IgD-negative memory B cell (primary cell): ENCODE results near the gene INPP5J. TPM values are rescaled to one million over a fixed set of nuclear protein-coding genes. Genes with fewer than 3 reads are reported as not detected.

Experiments
- H3K27ac Mint-ChIP-seq, 3 donors: one replicate each; pipeline ENCODE4 v1.8.0; 2020 to 2022; ENCODE audit warnings: mild to moderate bottlenecking in 3 of 3, mixed read lengths in 3 of 3, moderate library complexity in 1 of 3
- H3K27me3 Mint-ChIP-seq: one replicate; pipeline ENCODE4 v1.8.0; 2021; ENCODE audit warnings: mixed read lengths
- H3K36me3 Mint-ChIP-seq: one replicate; pipeline ENCODE4 v1.8.0; 2020; ENCODE audit warnings: mild to moderate bottlenecking, mixed read lengths
- H3K4me1 Mint-ChIP-seq, 3 donors: one replicate each; pipeline ENCODE4 v1.8.0; 2020 to 2022; ENCODE audit warnings: mixed read lengths in 3 of 3, mild to moderate bottlenecking in 1 of 3
- H3K4me3 Mint-ChIP-seq, 4 donors: one replicate each; pipeline ENCODE4 v1.8.0; 2020 to 2022; ENCODE audit warnings: mild to moderate bottlenecking in 4 of 4, mixed read lengths in 4 of 4, moderate library complexity in 3 of 4
- H3K9me3 Mint-ChIP-seq, 3 donors: one replicate each; pipeline ENCODE4 v1.8.0; 2020 to 2021; ENCODE audit warnings: mixed read lengths in 3 of 3, mild to moderate bottlenecking in 1 of 3
- polyA plus RNA-seq: library from polyadenylated mRNA; unstranded; fragments of 300-500 nt; fragmentation: Illumina TruSeq; gene quantifications from one replicate; pipeline ENCODE4 v1.2.3, GENCODE V29; 2021

The INPP5J gene
- polyA plus RNA-seq, 1 donor from 2014 or later = not detected

DNA sequence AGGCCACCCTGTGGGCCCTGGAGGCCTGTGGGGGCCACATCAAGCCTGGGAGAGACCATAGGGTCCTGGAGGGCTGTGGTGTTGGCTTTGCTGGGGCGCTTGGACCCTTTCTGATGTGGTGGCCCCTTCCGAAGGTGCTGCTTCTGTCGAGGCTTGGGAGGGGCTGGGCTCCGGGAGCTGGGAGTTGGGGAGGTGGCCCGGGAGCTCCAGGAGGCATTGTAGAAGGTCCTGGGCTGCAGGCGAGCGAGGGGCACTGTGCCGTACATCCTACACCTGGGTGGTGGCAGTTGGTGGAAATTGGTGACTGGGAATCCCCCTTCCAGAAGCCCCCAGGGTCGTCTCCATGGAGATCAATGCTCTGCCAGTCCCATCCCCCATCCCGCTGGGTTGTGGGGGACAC lies 15.0 kb downstream of the INPP5J start:
- Mint-ChIP-seq H3K4me1 (peaks cover 0 to 2% (median 0%) of the 10 kb centered on the region in 3 donors), H3K4me3 (no peak overlapping the region), H3K27ac (no peak overlapping the region), H3K36me3 (no peaks in the 10 kb centered on the region), H3K27me3 (peaks cover 2% of the 10 kb centered on the region), H3K9me3 (no peaks in the 10 kb centered on the region)

DNA sequence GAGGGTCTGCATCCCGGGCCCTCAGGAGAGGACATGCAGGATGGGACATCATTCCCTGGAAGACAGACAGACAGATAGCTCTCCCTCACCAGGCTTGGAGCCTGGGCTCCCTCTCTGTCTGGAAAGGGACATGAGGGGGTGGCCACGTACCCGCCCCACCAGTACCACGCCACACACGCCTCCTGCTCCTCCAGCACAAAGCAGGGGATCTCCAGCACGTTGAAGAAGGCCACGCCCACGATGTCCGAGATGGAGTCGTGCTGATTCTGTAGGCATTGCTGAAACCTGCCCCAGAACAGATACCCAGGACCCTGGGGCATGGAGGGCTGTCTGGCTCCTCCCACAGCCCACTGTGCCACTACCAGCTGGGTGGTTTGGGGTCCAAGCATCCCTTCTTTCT lies 15.4 kb downstream of the INPP5J start:
- Mint-ChIP-seq H3K9me3 (no peaks in the 10 kb centered on the region), H3K4me1 (peaks cover 0 to 2% (median 0%) of the 10 kb centered on the region in 3 donors), H3K4me3 (no peak overlapping the region), H3K27me3 (peaks cover 2% of the 10 kb centered on the region), H3K27ac (no peak overlapping the region), H3K36me3 (no peaks in the 10 kb centered on the region)

DNA sequence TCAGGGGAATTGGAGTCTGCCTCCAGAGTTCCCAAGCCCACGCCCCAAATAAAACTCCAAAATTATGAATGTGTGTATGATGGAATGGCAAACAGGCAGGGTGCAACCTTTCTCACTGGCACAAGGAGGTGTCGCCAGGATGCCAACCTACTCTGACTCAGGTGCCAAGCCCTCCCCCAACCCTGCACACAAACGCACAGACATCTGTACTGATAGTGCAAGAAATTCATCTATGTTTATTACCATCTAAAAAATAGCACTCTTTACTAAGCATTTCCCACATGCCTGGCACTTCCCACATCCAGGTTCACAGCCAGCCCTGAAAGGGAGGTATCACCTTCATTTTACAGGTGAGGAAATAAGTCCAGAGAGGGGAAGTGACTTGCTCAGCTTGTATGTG lies 16.3 kb downstream of the INPP5J start:
- Mint-ChIP-seq H3K27me3 (peaks cover 2% of the 10 kb centered on the region), H3K27ac (no peak overlapping the region), H3K4me3 (no peak overlapping the region), H3K4me1 (peaks cover 0 to 2% (median 0%) of the 10 kb centered on the region in 3 donors), H3K36me3 (no peaks in the 10 kb centered on the region), H3K9me3 (no peaks in the 10 kb centered on the region)

DNA sequence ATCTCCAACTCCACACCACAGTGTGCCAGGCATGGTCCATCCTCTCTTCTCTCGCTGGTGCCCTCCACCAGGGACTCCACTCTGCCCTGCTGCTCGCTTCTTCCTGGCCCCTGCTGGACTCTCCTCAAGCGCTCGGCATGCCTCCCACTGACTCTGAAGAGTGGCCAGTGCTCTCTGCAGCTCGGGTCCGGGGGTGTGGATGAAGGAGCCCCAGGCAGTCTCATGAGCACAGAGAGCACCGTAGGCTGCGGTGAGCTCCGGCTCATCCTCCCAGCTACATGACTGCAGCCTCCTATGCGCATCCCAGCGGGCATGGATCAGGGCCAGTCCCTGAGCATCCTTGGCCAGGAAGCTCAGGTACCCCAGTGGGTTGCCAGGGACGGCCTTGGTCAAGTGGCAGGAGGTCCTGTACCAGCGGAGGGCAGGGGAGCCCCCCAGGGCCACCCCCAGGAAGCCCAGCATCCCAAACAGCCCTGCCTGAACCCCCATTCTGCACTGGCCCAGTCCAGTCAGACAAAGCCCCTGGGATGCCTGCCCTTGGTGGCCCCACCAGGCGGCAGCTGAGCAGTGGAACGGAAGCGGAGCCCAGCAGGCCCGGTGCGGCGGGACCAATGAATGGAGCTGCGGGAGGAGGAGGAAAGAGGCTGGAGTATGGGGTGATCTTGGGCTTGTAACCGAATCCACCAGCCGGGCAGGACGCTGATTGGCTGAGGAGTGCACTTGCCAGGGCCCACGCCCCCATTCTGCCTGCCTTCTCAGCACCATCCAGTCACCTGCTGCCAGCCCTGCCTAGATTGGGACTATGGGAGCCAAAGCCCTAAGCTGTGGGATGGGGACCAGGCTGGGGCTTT lies 17.3 kb downstream of the INPP5J start, which contains the start of gene PLA2G3:
Gene PLA2G3 (minus strand): TSS at position 643 of the 851 bp plus-strand sequence. CDS start 154 bp downstream, at position 489.
- Mint-ChIP-seq H3K27ac (no peak within 1 kb of the TSS), H3K9me3 (peaks cover 2 to 6% (median 3%) of the 10 kb centered on the region in 3 donors), H3K36me3 (no peaks in the 10 kb centered on the region), H3K4me3 (no peak within 1 kb of the TSS), H3K27me3 (peaks cover 2% of the 10 kb centered on the region), H3K4me1 (peaks cover 0 to 2% (median 0%) of the 10 kb centered on the region in 3 donors)

DNA sequence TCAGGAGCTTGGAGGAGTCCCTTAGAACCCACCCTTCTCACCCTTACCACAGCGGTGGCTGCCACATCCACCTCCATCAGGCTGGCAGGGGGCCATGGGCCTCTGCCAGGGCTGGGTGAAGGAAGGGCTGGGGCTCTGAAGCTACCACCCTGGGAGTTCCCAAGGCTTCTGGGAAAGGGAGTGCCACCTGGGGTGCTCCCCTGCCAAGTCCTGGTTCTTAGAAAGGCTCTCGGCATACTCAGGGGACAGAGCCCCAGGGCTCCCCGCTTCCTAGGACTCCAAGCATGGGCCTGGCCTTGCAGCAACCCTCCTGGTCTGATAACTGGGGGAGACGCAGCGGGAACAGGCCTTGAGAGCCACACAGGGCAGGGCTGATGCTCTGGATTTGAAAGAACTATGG lies 18.0 kb downstream of the INPP5J start:
- peaks cover 2% of the 10 kb centered on the region for H3K27me3 Mint-ChIP-seq
- peaks cover 0 to 2% (median 0%) of the 10 kb centered on the region in 3 donors for H3K4me1 Mint-ChIP-seq
- H3K36me3 Mint-ChIP-seq = no peaks in the 10 kb centered on the region
- H3K4me3 Mint-ChIP-seq = no peak overlapping the region
- peaks cover 2 to 9% (median 3%) of the 10 kb centered on the region in 3 donors for H3K9me3 Mint-ChIP-seq
- no peak overlapping the region for H3K27ac Mint-ChIP-seq

DNA sequence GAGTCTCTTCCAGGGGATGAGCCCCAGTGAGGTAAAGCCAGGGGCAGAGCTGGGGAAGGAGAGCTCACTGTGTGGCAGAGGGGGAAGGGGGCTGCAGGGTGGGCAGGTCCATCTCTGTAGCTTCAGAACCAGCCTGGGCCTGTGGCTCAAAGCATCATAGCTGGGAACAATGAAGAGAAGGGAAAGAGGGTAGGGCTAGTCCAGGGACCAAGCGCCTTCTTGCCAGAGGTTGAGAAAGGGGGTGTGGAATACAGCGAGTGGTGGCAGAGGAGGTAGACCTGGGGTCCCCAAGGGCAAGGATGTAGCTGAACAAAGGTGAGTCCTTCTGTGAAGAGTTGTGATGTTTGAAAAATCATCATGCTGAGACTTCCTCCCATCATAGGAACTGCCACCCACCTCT lies 18.8 kb downstream of the INPP5J start:
- Mint-ChIP-seq H3K4me1 (peaks cover 0 to 2% (median 0%) of the 10 kb centered on the region in 3 donors), H3K36me3 (no peaks in the 10 kb centered on the region), H3K4me3 (no peak overlapping the region), H3K27me3 (peaks cover 2% of the 10 kb centered on the region), H3K27ac (no peak overlapping the region), H3K9me3 (peaks cover 2 to 9% (median 5%) of the 10 kb centered on the region in 3 donors)

DNA sequence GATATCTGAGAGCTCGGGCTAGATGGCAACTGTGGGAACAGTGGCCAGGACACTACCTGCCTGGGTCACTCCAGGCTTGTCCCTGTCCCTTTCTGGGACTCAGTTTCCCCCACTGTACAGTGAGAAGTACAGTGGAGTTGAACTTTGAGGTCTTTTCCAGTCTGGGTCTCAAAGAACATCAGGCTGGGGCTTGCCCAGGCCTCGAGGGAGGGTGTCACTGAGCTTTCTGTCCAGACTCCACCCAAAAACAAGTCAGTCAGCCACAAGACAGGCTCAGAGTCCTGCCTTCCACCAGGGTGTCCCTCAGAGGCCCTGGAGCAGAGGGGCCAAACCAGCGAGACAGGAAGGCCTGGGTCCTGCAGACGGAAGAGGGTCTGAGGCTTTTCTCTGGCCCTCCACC lies 19.5 kb downstream of the INPP5J start:
- H3K4me1 Mint-ChIP-seq = peaks cover 0 to 2% (median 0%) of the 10 kb centered on the region in 3 donors
- H3K4me3 Mint-ChIP-seq = no peak overlapping the region
- no peaks in the 10 kb centered on the region for H3K36me3 Mint-ChIP-seq
- H3K27me3 Mint-ChIP-seq = peaks cover 2% of the 10 kb centered on the region
- H3K27ac Mint-ChIP-seq = no peak overlapping the region
- H3K9me3 Mint-ChIP-seq = peaks cover 2 to 13% (median 7%) of the 10 kb centered on the region in 3 donors

DNA sequence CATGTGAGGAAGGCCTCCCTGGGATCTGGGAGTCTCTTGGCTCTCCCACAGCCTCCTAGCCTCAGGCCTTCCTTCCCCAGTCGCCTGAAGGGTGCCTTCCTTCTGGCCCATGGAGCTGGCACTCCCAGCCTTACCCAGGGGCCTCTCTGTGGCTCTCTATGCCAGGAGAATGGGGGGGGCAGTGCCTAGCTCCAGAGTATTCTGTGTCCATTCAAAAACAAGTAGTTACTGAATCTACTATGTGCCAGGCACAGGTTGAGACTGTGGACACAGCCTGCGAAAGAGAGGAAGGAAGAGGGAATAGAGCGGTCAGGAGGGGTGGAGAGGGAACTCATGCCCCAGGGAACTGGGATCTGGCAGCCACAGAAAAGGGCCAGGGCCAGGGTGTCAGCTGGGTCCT lies 20.3 kb downstream of the INPP5J start:
- H3K27ac Mint-ChIP-seq = no peak overlapping the region

DNA sequence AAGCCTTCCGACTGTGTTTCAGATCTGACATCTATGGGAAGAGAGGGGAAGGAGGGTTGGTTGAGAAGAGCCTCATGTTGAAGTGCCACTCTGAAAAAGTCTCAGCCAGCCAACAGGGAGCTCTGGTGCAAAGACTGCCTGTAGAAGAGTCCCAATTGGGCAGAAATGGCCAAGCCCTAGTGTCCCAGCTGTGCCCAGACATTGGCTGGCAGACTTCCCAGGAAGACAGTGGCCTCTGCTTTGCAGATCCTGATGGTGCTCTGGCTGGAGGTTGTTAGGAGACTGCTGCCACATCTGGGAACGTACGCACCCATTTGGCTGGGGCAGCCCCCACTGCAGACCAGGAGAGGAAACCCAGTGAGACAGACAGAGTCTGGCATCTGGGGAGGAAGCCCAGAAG lies 20.8 kb downstream of the INPP5J start:
- Mint-ChIP-seq H3K27ac (no peak overlapping the region), H3K4me1 (no peaks in the 10 kb centered on the region), H3K27me3 (peaks cover under 1% of the 10 kb centered on the region), H3K36me3 (no peaks in the 10 kb centered on the region), H3K4me3 (no peak overlapping the region), H3K9me3 (peaks cover 2 to 15% (median 8%) of the 10 kb centered on the region in 3 donors)

More for the DNA sequence above, 20.3 kb downstream of the INPP5J start:
- H3K9me3 Mint-ChIP-seq = peaks cover 2 to 15% (median 8%) of the 10 kb centered on the region in 3 donors
- no peak overlapping the region for H3K4me3 Mint-ChIP-seq
- H3K4me1 Mint-ChIP-seq = peaks cover 0 to 2% (median 0%) of the 10 kb centered on the region in 3 donors
- H3K27me3 Mint-ChIP-seq = peaks cover 2% of the 10 kb centered on the region
- no peaks in the 10 kb centered on the region for H3K36me3 Mint-ChIP-seq

DNA sequence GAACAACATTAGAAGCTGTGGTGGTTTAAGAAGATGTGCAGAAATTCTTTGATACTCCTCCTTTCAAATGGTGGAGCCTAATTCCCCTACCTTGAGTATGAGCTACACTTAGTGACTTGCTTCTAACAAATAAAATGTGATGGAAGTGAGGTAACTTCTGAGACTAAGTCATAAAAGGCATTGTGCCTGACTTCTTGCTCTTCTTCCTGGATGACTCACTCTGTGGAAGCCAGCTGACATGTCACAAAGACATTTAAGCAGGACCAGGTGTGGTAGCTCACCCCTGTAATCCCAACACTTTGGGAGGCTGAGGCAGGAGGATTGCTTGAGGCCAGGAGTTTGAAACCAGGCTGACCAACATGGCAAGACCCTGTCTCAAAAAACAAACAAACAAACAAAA lies 21.5 kb downstream of the INPP5J start:
- Mint-ChIP-seq H3K27ac (peak overlapping the region in 1 of 3 donors; percentile 46), H3K4me1 (peaks cover 0 to 5% (median 0%) of the 10 kb centered on the region in 3 donors), H3K36me3 (no peaks in the 10 kb centered on the region), H3K9me3 (peaks cover 2 to 15% (median 8%) of the 10 kb centered on the region in 3 donors), H3K27me3 (no peaks in the 10 kb centered on the region), H3K4me3 (no peak overlapping the region)

DNA sequence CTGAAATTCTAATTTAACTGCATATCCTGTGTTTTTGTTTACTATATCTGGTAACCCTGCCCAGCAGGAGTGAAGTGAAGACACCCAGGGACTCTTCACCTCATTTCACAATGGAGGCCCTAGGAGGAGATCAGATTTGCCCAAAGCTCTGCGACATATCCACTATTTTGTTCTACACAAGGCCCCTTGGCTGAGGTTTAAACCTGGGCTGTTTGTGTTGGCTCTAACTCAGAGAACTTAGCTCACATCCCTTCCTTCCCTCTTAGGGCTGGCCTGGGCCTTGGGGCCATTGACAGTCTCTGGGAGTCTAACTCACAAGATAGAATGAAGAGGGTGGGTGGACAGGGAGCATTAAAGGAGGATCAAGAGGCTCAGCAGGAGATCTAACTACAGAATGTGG lies 25.7 kb downstream of the INPP5J start:
- Mint-ChIP-seq H3K9me3 (peaks cover 2 to 15% (median 8%) of the 10 kb centered on the region in 3 donors), H3K4me1 (peaks cover 0 to 5% (median 0%) of the 10 kb centered on the region in 3 donors), H3K27ac (no peak overlapping the region), H3K4me3 (no peak overlapping the region), H3K36me3 (no peaks in the 10 kb centered on the region), H3K27me3 (no peaks in the 10 kb centered on the region)

DNA sequence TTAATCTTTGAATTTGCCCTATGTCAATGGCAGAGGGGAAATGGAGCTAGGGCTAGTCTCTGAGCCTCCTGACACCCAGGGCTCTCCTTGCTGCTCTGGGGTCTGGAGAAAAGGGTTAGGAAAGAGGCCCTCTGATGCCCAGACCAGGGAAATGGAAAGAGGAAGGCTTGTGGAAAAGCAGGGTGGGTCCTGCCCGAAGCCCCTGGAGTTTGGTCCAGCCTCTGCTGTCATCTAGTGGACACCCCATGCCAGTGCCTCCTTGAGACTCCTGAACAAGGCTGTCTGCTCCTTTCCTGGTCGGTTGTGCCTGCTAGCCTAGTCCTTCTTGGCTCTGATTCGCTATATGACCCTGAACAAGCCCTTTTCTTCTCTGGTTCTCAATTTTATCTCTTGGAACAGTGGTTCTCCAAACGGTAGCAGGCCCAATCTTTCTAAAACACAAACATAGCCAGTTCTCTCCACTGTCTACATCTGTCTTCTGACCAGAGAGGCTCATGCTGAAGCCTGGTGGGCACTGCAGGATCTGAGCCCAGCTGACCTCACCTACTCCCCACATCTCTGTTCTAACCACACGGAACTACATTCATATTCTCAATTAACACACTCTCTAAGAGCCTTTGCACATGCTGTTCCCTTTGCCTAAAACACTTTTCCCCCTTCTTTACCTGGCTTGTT lies 26.3 kb downstream of the INPP5J start:
- no peak overlapping the region for H3K27ac Mint-ChIP-seq
- peaks cover 2% of the 10 kb centered on the region for H3K27me3 Mint-ChIP-seq
- peaks cover 2 to 15% (median 8%) of the 10 kb centered on the region in 3 donors for H3K9me3 Mint-ChIP-seq
- H3K36me3 Mint-ChIP-seq = no peaks in the 10 kb centered on the region
- peaks cover 0 to 5% (median 0%) of the 10 kb centered on the region in 3 donors for H3K4me1 Mint-ChIP-seq
- H3K4me3 Mint-ChIP-seq = no peak overlapping the region

DNA sequence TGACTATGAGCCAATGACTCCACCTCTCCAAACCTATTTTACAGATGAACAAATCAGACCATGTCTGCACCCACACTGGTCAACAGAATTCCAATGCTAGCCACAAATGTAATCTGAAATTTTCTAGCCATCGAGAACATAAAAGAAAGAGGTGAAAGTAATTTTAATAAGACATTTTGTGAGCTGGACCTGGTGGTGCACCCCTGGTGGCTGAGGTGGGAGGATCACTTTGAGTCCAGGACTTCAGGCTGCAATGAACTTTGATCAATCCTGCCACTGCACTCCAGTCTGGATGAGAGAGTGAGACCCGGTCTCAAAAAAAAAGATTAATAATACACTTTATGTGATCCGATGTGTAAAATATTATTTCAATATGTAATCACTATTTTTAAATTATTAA lies 27.8 kb downstream of the INPP5J start:
- Mint-ChIP-seq H3K36me3 (no peaks in the 10 kb centered on the region), H3K4me1 (peaks cover 0 to 5% (median 0%) of the 10 kb centered on the region in 3 donors), H3K27ac (peak overlapping the region in 1 of 3 donors; percentile 43), H3K27me3 (peaks cover 4% of the 10 kb centered on the region), H3K9me3 (peaks cover 0 to 6% (median 6%) of the 10 kb centered on the region in 3 donors), H3K4me3 (no peak overlapping the region)

DNA sequence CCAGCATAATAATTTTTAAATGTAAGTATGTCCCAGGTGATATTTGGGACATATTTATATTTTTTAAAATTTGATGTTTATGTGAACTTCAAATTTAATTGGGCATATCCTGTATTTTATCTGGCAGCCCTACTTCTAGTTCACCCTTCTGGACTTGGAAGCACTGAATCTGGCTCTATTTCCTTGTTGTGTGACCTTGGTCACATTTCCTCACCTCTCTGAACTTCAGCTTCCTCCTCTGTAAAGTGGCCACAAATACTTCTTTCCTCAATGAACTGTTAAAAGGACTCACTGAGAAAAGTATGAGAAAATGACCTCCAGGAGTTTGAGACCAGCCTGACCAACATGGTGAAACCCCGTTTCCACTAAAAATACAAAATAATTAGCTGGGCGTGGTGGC lies 29.1 kb downstream of the INPP5J start:
- Mint-ChIP-seq H3K27me3 (peaks cover 5% of the 10 kb centered on the region), H3K4me3 (no peak overlapping the region), H3K9me3 (peaks cover 0 to 6% (median 3%) of the 10 kb centered on the region in 3 donors), H3K27ac (no peak overlapping the region), H3K4me1 (peaks cover 0 to 5% (median 0%) of the 10 kb centered on the region in 3 donors), H3K36me3 (no peaks in the 10 kb centered on the region)

DNA sequence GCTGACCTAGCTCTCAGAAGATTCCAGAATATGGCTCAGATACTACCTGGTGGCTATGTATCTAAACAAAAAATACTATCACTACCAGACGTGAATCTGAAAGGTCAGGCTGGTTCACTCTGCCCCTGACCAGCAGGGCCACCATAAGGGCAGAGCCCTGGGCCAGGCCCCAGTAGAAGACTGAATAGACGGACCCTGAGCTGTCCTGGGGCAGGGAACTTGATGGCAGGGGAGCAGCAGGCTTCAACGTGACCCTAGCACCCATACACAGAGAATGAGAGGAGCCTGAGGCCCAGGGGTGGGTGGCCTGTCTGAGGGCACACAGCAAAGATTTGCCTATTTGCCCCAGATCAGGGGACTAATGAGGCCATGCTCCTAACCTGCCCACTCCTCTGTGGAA lies 30.6 kb downstream of the INPP5J start:
- no peak overlapping the region for H3K4me3 Mint-ChIP-seq
- no peak overlapping the region for H3K27ac Mint-ChIP-seq
- H3K36me3 Mint-ChIP-seq = no peaks in the 10 kb centered on the region
- peaks cover 5% of the 10 kb centered on the region for H3K27me3 Mint-ChIP-seq
- H3K4me1 Mint-ChIP-seq = peaks cover 0 to 5% (median 0%) of the 10 kb centered on the region in 3 donors
- no peaks in the 10 kb centered on the region for H3K9me3 Mint-ChIP-seq
